HG03432 (cell line): Measurements from ENCODE around the gene ITGA5.
A peak's percentile ranks its signal among the peaks of the same experiment; 100 is the strongest.

Experiments used
- ATAC-seq: cut with Tn5 transposase; IDR thresholded peaks from one replicate; pipeline ENCODE4 v1.9.1; 2021; ENCODE audit warnings: mild to moderate bottlenecking, moderate library complexity; ENCODE audit not compliant: unreplicated experiment

ITGA5 gene

GRCh38 chr12:54431911-54432814 lies 13.1 kb upstream of the ITGA5 start:
- ATAC-seq: no peak

GRCh38 chr12:54430471-54431069 lies 11.5 kb upstream of the ITGA5 start:
- ATAC-seq: no peak

- ATAC-seq: no peak
Measured at GRCh38 chr12:54429014-54429471, 10.0 kb upstream of the ITGA5 start.

GRCh38 chr12:54428050-54429013 lies 9.3 kb upstream of the ITGA5 start:
- no peak for ATAC-seq

- ATAC-seq: no peak
Measured at GRCh38 chr12:54427106-54427505, 8.0 kb upstream of the ITGA5 start.

GRCh38 chr12:54426690-54427089 lies 7.6 kb upstream of the ITGA5 start:
- no peak for ATAC-seq

- no peak for ATAC-seq
Measured at GRCh38 chr12:54425702-54426101, 6.6 kb upstream of the ITGA5 start.

GRCh38 chr12:54424224-54424623 lies 5.2 kb upstream of the ITGA5 start:
- ATAC-seq: no peak

GRCh38 chr12:54423816-54424150 lies 4.7 kb upstream of the ITGA5 start:
- no peak for ATAC-seq

- ATAC-seq: no peak
Measured at GRCh38 chr12:54421879-54422250, 2.8 kb upstream of the ITGA5 start.

- no peak for ATAC-seq
Measured at GRCh38 chr12:54421175-54421878, 2.3 kb upstream of the ITGA5 start.

- ATAC-seq: no peak
Measured at GRCh38 chr12:54420766-54421144, 1.7 kb upstream of the ITGA5 start.

- ATAC-seq: no peak
Measured at GRCh38 chr12:54418441-54419087, 502 bp downstream of the ITGA5 start.

- no peak for ATAC-seq
Measured at GRCh38 chr12:54417712-54418440, 1.2 kb downstream of the ITGA5 start.

- no peak for ATAC-seq
Measured at GRCh38 chr12:54416687-54417603, 2.1 kb downstream of the ITGA5 start.

- ATAC-seq: no peak
Measured at GRCh38 chr12:54415221-54415929, 3.7 kb downstream of the ITGA5 start.

GRCh38 chr12:54413284-54414190 lies 5.5 kb downstream of the ITGA5 start:
- ATAC-seq: peak; percentile 66
